ENCODE data around the gene CRIM1.

The CRIM1 gene

GRCh38 chr2:36427790-36428243 is 72.2 kb downstream of the CRIM1 start:
- no peak for DNase-seq

- DNase-seq: no peak
Measured at GRCh38 chr2:36430549-36430948, 75.0 kb downstream of the CRIM1 start.

GRCh38 chr2:36432479-36432878 is 76.9 kb downstream of the CRIM1 start:
- no peak for DNase-seq

- no peak for DNase-seq
Measured at GRCh38 chr2:36433311-36434217, 78.0 kb downstream of the CRIM1 start.

GRCh38 chr2:36438449-36438977 is 82.9 kb downstream of the CRIM1 start:
- DNase-seq: no peak

- no peak for DNase-seq
Measured at GRCh38 chr2:36439084-36439483, 83.5 kb downstream of the CRIM1 start.

- DNase-seq: no peak
Measured at GRCh38 chr2:36441065-36441625, 85.6 kb downstream of the CRIM1 start.

GRCh38 chr2:36441816-36442215 is 86.2 kb downstream of the CRIM1 start:
- no peak for DNase-seq

- DNase-seq: no peak
Measured at GRCh38 chr2:36444216-36444936, 88.8 kb downstream of the CRIM1 start.

GRCh38 chr2:36445185-36445866 is 89.7 kb downstream of the CRIM1 start:
- no peak for DNase-seq

- DNase-seq: no peak
Measured at GRCh38 chr2:36446294-36446693, 90.7 kb downstream of the CRIM1 start.

GRCh38 chr2:36449213-36449612 is 93.6 kb downstream of the CRIM1 start:
- no peak for DNase-seq

GRCh38 chr2:36449943-36450392 is 94.4 kb downstream of the CRIM1 start:
- no peak for DNase-seq

- DNase-seq: no peak
Measured at GRCh38 chr2:36450466-36451196, 95.1 kb downstream of the CRIM1 start.

- DNase-seq: no peak
Measured at GRCh38 chr2:36451512-36451911, 95.9 kb downstream of the CRIM1 start.

GRCh38 chr2:36452260-36452659 is 96.7 kb downstream of the CRIM1 start:
- no peak for DNase-seq

- no peak for DNase-seq
Measured at GRCh38 chr2:36453652-36454051, 98.1 kb downstream of the CRIM1 start.

GRCh38 chr2:36455011-36455410 is 99.4 kb downstream of the CRIM1 start:
- DNase-seq: no peak

- DNase-seq: no peak
Measured at GRCh38 chr2:36455788-36456187, 100.2 kb downstream of the CRIM1 start.

GRCh38 chr2:36456227-36457175 is 100.9 kb downstream of the CRIM1 start:
- DNase-seq: no peak

GRCh38 chr2:36458106-36458505 is 102.5 kb downstream of the CRIM1 start:
- no peak for DNase-seq
